Mesothelial cell of epicardium (in vitro differentiated cells): ENCODE results near the gene SNX8. TPM values are rescaled to one million over a fixed set of nuclear protein-coding genes. Genes with fewer than 3 reads are reported as not detected.
A peak's percentile ranks its signal among the peaks of the same experiment; 100 is the strongest.

Experiments
- DNase-seq, 2 experiments: peaks; one replicate each; pipeline ENCODE4 v3.0.0; 2021; ENCODE audit warnings: low spot score in 2 of 2; ENCODE audit not compliant: unreplicated experiment in 2 of 2
- H3K27ac Mint-ChIP-seq: 2 replicates; pipeline ENCODE4 v1.8.0; 2021; ENCODE audit warnings: mixed read lengths
- H3K27me3 Mint-ChIP-seq: 2 replicates; pipeline ENCODE4 v1.8.0; 2021; ENCODE audit warnings: low read depth, mixed read lengths
- H3K36me3 Mint-ChIP-seq: 2 replicates; pipeline ENCODE4 v1.8.0; 2021; ENCODE audit warnings: mixed read lengths
- H3K4me1 Mint-ChIP-seq: 2 replicates; pipeline ENCODE4 v1.8.0; 2021; ENCODE audit warnings: mixed read lengths
- H3K4me3 Mint-ChIP-seq: 2 replicates; pipeline ENCODE4 v1.8.0; 2021; ENCODE audit warnings: mild to moderate bottlenecking, moderate library complexity, mixed read lengths
- H3K9me3 Mint-ChIP-seq: 2 replicates; pipeline ENCODE4 v1.8.0; 2021; ENCODE audit warnings: mixed read lengths
- microRNA-seq: library from miRNA; unstranded; fragments of <30 nt; microRNA quantifications from one replicate; pipeline ENCODE4 v1.2.0, GENCODE V29; 2021; ENCODE audit warnings: inconsistent platforms, mixed read lengths
- total RNA-seq: library from RNA; stranded (reverse); gene quantifications from 3 replicates; pipeline ENCODE4 v1.2.1, GENCODE V29; 2021
- TF ChIP-seq, protein P1 (sequence below): fragments of 200-600 bp; sonication (generic); IDR thresholded peaks from one replicate; pipeline ENCODE4 v1.5.0; 2021; ENCODE audit warnings: antibody characterized with exemption; ENCODE audit not compliant: unreplicated experiment

Gene SNX8
- total RNA-seq, 1 donor from 2014 or later = 41.2 TPM

- DNase-seq = no peak
- H3K27me3 Mint-ChIP-seq = no peaks in the 10 kb centered on the region
- peak overlapping the region; percentile 79 for H3K27ac Mint-ChIP-seq
- H3K9me3 Mint-ChIP-seq = no peaks in the 10 kb centered on the region
- TF ChIP-seq, protein P1, sequence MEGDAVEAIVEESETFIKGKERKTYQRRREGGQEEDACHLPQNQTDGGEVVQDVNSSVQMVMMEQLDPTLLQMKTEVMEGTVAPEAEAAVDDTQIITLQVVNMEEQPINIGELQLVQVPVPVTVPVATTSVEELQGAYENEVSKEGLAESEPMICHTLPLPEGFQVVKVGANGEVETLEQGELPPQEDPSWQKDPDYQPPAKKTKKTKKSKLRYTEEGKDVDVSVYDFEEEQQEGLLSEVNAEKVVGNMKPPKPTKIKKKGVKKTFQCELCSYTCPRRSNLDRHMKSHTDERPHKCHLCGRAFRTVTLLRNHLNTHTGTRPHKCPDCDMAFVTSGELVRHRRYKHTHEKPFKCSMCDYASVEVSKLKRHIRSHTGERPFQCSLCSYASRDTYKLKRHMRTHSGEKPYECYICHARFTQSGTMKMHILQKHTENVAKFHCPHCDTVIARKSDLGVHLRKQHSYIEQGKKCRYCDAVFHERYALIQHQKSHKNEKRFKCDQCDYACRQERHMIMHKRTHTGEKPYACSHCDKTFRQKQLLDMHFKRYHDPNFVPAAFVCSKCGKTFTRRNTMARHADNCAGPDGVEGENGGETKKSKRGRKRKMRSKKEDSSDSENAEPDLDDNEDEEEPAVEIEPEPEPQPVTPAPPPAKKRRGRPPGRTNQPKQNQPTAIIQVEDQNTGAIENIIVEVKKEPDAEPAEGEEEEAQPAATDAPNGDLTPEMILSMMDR = no peak
- no peak overlapping the region for H3K4me3 Mint-ChIP-seq
- H3K36me3 Mint-ChIP-seq = peaks cover 24% of the 10 kb centered on the region
- H3K4me1 Mint-ChIP-seq = peaks cover 32% of the 10 kb centered on the region
Observed at GRCh38 chr7:2205036-2205780, 109.0 kb downstream of the SNX8 start.

GRCh38 chr7:2204446-2204845 is 109.8 kb downstream of the SNX8 start:
- TF ChIP-seq, protein P1 = no peak
- Mint-ChIP-seq H3K27ac (peak overlapping the region; percentile 79), H3K27me3 (no peaks in the 10 kb centered on the region), H3K9me3 (no peaks in the 10 kb centered on the region), H3K36me3 (peaks cover 26% of the 10 kb centered on the region), H3K4me1 (peaks cover 32% of the 10 kb centered on the region), H3K4me3 (no peak overlapping the region)
- no peak for DNase-seq

DNA sequence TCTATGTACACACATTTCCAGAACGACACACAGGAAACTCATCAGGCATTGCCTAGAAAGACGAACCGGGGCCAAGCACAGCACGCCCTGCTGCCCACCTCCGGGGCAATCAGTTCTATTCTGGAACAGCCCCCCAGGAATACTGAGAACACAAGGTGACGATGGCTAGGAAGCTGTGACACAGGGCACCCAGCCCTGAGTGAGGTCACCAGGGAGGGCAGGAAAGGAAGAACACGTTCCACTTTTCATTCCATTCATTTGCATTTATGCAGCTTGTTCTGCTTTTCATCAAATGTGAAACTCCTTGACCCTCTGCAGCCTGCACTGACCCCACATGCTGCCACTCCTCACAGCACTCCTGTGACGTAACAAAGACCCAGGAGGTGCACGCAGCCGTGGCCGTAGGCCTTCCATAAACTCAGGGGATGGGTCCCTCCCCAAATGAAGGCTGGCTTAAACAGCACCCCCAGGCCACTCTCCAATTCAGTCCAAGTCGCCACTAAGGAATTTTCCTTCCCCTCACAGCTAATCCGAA is 110.4 kb downstream of the SNX8 start:
- H3K27me3 Mint-ChIP-seq = no peaks in the 10 kb centered on the region
- TF ChIP-seq, protein P1 = no peak
- H3K4me1 Mint-ChIP-seq = peaks cover 32% of the 10 kb centered on the region
- H3K36me3 Mint-ChIP-seq = peaks cover 28% of the 10 kb centered on the region
- H3K9me3 Mint-ChIP-seq = no peaks in the 10 kb centered on the region
- peak overlapping the region; percentile 79 for H3K27ac Mint-ChIP-seq
- H3K4me3 Mint-ChIP-seq = no peak overlapping the region
- no peak for DNase-seq

DNA sequence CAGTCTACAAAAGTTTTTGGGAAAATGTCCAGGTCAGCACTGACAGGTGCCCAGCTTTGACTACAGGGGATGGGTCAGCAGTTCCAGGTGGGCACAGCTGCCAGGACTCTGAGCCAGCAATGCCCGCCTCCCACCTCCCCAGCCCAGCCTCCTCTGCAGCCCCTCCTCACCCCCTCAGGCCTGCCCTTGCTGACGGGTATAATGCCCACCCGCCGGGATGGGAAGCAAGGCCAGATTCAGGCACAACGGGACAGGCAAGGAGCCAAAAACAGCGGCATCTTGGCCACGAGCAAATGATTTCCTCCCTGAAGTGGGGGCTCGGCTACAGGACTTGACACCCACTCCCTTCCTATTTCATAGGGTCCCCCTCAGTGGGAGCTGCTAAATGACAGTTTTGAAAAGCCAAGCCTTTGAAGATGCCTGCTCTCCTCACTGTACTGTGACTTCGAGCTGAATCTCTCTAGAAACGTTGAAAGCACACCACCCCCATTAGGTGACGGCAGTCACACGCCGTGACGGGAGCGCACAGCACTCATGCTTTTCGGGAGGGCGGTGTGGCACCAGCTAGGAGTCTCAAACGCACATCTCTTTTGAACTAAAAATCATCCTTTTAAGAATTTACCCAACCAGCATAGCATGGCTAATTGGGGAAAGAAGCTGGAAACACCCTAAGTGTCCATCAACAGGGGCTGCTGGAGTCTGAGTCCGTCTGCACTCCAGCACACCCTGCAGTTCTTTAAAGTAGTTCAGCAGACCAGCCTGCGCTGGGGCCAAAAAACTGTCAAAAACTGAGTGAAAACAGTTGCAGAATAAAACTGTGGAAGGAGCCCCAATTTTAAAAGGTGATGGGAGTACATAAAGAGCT is 111.1 kb downstream of the SNX8 start:
- H3K36me3 Mint-ChIP-seq = peaks cover 26% of the 10 kb centered on the region
- no peaks in the 10 kb centered on the region for H3K9me3 Mint-ChIP-seq
- peaks cover 32% of the 10 kb centered on the region for H3K4me1 Mint-ChIP-seq
- H3K27me3 Mint-ChIP-seq = no peaks in the 10 kb centered on the region
- DNase-seq = peak in 1 of 2 experiments; percentile 54
- TF ChIP-seq, protein P1 = no peak
- peak overlapping the region; percentile 52 for H3K27ac Mint-ChIP-seq
- no peak overlapping the region for H3K4me3 Mint-ChIP-seq

GRCh38 chr7:2202361-2202761 is 111.9 kb downstream of the SNX8 start:
- Mint-ChIP-seq H3K4me1 (peaks cover 32% of the 10 kb centered on the region), H3K27ac (no peak overlapping the region), H3K27me3 (no peaks in the 10 kb centered on the region), H3K36me3 (peaks cover 27% of the 10 kb centered on the region), H3K9me3 (no peaks in the 10 kb centered on the region), H3K4me3 (no peak overlapping the region)
- TF ChIP-seq, protein P1 = no peak
- DNase-seq = no peak

Small RNAs within 50 kb of the gene (microRNA-seq; reads per million reads assigned to microRNA genes)
- not detected for gene MIR6836

Other genes starting within 250 kb of the SNX8 start
- gene MAD1L1, start 81.5 kb downstream of the SNX8 start, total RNA-seq = 39.0 to 45.0 TPM (median 41.2 TPM) in 3 replicates
- 25.2 to 26.1 TPM (median 25.3 TPM) in 3 replicates for gene MRM2, start 72.2 kb downstream of the SNX8 start, total RNA-seq
- gene NUDT1, start 72.2 kb downstream of the SNX8 start, total RNA-seq = 16.1 to 19.2 TPM (median 17.3 TPM) in 3 replicates
- gene EIF3B, start 40.4 kb upstream of the SNX8 start, total RNA-seq = 198 to 200 TPM (median 199 TPM) in 3 replicates
- 20.0 to 22.4 TPM (median 20.4 TPM) in 3 replicates for gene CHST12, start 89.2 kb upstream of the SNX8 start, total RNA-seq
- not detected in 3 replicates for gene GRIFIN, start 162.0 kb upstream of the SNX8 start, total RNA-seq
- 16.0 to 19.0 TPM (median 16.3 TPM) in 3 replicates for gene LFNG, start 205.3 kb upstream of the SNX8 start, total RNA-seq
- gene BRAT1, start 241.1 kb upstream of the SNX8 start, total RNA-seq = 44.2 to 47.6 TPM (median 46.8 TPM) in 3 replicates
- gene IQCE, start 244.5 kb upstream of the SNX8 start, total RNA-seq = 26.6 to 29.6 TPM (median 26.6 TPM) in 3 replicates